ENCODE results near the gene H1-8.
A peak's percentile ranks its signal among the peaks of the same experiment; 100 is the strongest.

H1-8 gene

DNA sequence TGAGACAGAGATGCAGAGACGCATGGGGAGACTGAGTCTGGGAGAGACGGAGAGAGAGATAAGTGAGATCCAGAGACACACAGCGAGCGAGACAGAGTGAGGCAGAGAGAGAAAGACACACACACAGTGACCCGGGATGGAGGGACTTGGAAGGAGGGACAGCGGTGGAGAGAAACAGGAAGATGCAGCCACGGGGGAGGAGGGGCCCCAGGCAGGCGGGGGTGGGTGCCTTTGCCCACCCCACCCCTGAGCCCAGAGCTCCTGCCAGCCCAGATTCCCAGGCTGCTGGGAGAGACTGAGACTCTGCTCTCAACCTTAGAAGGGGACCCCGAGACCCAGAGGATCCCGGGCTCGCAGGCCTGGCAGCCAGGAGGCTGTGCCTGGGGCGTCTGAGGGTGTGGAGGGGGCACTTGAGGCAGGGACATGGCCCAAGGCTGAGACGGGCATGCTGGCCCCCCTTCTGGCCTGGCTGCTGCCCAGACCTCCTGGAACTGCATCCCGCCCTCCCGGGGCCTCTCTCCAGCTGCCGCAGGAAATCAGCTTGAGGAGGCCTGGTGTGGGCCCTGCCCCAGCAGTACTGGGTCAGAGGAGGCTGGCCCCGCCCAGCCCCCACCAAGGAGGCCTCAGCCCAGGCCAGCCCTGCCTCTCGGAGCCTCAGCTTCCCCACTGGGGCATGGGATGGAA is 18.1 kb downstream of the H1-8 start:
- H3K36me3 ChIP-seq = peaks cover 15% of the 10 kb centered on the region
- peak; percentile 90 for DNase-seq
- H3K4me3 ChIP-seq (ENCODE audit: low read depth, low read length) = peak overlapping the region; percentile 51
- no peaks in the 10 kb centered on the region for H3K9me3 ChIP-seq
- peaks cover 46% of the 10 kb centered on the region for H3K4me1 ChIP-seq
- H3K27me3 ChIP-seq = no peaks in the 10 kb centered on the region
- TF ChIP-seq, protein P1, sequence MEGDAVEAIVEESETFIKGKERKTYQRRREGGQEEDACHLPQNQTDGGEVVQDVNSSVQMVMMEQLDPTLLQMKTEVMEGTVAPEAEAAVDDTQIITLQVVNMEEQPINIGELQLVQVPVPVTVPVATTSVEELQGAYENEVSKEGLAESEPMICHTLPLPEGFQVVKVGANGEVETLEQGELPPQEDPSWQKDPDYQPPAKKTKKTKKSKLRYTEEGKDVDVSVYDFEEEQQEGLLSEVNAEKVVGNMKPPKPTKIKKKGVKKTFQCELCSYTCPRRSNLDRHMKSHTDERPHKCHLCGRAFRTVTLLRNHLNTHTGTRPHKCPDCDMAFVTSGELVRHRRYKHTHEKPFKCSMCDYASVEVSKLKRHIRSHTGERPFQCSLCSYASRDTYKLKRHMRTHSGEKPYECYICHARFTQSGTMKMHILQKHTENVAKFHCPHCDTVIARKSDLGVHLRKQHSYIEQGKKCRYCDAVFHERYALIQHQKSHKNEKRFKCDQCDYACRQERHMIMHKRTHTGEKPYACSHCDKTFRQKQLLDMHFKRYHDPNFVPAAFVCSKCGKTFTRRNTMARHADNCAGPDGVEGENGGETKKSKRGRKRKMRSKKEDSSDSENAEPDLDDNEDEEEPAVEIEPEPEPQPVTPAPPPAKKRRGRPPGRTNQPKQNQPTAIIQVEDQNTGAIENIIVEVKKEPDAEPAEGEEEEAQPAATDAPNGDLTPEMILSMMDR (IDR thresholded peaks at IDR 0.05; ENCODE audit: low read depth, low read length) = no peak

DNA sequence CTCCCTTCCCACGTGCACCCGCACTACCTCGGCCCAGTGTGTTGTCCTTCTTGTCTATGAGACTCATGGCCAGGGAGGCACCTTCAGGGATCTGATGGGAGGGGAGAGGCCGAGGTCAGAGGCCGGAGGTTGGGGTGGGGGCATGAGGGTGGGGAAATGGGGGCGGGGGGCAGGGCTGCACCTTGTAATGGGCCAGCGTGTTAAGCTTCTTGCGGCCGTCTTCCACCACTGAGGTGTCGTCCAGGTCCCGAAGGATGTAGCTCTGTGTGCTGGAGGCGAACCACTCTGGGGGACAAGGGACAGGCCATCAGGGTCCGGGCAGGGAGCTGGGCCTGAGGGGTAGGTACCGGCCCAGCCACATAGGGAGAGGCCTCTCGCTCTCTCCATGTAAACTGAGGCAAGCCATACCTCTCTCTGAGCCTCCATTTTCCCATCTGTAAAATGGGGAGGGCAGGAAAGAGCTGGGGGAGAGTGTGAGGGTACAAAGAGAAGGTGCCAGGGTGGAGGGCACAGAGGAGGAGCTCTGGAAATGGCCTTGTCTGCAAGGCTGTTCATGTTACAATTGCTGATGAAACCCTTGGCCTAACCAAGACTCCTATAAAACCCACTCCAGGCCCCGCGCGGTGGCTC is 18.8 kb downstream of the H1-8 start:
- peaks cover 46% of the 10 kb centered on the region for H3K4me1 ChIP-seq
- H3K36me3 ChIP-seq = peaks cover 10% of the 10 kb centered on the region
- TF ChIP-seq, protein P1 (IDR thresholded peaks at IDR 0.05; ENCODE audit: low read depth, low read length) = no peak
- H3K27me3 ChIP-seq = no peaks in the 10 kb centered on the region
- H3K4me3 ChIP-seq (ENCODE audit: low read depth, low read length) = peak overlapping the region; percentile 51; the same call in 1 of the 2 replicates
- no peaks in the 10 kb centered on the region for H3K9me3 ChIP-seq
- DNase-seq = peak; percentile 5

DNA sequence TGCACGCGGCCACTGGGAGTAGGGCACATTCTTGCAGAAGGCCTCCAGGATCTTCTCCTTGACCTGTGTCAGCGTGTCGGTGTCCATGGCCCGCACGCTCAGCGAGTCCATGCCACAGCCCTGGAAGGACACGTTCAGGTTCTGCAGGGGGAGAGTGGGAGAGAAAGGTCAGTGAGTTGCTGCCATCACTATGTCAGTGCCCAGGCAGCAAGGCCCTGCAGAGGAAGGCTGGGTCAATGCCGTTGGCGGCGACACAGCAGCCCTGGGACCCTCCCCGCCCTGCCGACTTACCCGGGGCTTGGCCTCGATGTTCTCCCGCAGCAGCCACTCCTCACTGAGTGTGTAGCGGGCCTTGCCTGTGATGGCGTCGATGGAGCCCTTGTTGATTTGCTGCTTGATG is 19.8 kb downstream of the H1-8 start:
- no peaks in the 10 kb centered on the region for H3K27me3 ChIP-seq
- TF ChIP-seq, protein P1 (IDR thresholded peaks at IDR 0.05; ENCODE audit: low read depth, low read length) = no peak
- H3K9me3 ChIP-seq = no peaks in the 10 kb centered on the region
- H3K4me1 ChIP-seq = peaks cover 43% of the 10 kb centered on the region
- peaks cover 10% of the 10 kb centered on the region for H3K36me3 ChIP-seq
- no peak for DNase-seq
- H3K4me3 ChIP-seq (ENCODE audit: low read depth, low read length) = no peak overlapping the region

DNA sequence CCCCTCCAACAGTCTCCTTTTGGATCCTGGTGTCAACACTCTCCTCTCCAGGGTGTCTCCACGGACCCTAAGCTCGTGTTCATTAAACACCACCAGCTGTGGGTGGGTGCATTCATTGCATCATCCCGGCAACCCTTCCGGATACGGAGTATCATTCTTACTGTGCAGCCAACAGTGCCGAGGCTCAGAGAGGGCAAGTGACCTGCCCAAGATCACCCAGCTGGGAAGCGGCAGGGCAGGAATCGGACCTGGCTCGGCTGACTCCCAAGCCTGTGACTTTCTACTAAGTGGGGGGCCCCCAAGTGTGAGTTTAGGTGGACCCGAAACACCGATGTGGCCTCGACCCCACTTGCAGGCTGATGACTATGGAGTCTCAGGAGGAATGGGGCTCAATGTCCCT is 20.4 kb downstream of the H1-8 start:
- Histone ChIP-seq H3K4me3 (ENCODE audit: low read depth, low read length) (no peak overlapping the region), H3K4me1 (peaks cover 38% of the 10 kb centered on the region), H3K9me3 (no peaks in the 10 kb centered on the region), H3K27me3 (no peaks in the 10 kb centered on the region), H3K36me3 (peaks cover 7% of the 10 kb centered on the region)
- DNase-seq = no peak
- TF ChIP-seq, protein P1 (IDR thresholded peaks at IDR 0.05; ENCODE audit: low read depth, low read length) = no peak

DNA sequence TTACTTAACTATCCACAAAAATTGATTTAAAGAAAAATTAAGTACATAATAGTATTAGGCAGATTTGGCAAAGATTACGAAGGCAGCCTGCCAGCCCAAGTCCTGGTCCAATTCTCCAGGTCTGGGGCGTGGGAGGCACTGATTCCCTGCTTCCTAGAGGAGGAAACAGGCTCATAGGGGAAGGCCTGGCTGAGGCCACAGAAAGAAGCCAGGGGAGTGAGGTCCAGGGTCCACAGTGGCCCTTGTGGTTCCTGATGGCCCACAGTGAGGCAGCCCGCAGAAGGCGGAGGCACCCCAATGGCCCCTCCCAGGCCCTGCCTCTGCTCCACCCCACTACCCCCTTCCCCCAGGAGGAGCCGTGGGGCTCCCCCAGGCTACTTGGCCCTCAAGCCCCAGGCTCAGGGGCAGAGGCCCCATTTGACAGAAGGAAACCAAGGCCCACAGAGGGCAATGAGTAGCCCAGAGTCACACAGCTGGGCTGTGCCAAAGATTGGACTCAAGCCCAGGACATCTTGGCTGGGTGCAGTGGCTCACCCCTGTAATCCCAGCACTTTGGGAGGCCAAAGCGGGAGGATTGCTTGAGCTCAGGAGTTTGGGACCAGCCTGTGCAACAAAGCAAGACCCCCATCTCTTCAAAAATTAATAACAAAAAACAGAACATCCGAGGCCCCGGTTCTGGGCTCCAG is 21.0 kb downstream of the H1-8 start:
- Histone ChIP-seq H3K9me3 (no peaks in the 10 kb centered on the region), H3K36me3 (peaks cover 6% of the 10 kb centered on the region), H3K4me1 (peaks cover 31% of the 10 kb centered on the region), H3K27me3 (no peaks in the 10 kb centered on the region), H3K4me3 (ENCODE audit: low read depth, low read length) (no peak overlapping the region)
- no peak for DNase-seq
- TF ChIP-seq, protein P1 (IDR thresholded peaks at IDR 0.05; ENCODE audit: low read depth, low read length) = no peak
